Esophagus squamous epithelium (tissue), 5 donors: Measurements from ENCODE around the gene KCNMA1. TPM values are rescaled to one million over a fixed set of nuclear protein-coding genes. Genes with fewer than 3 reads are reported as not detected.

Source experiments
- DNase-seq: peaks from one replicate; lab custom pipeline; 2025; lab: John Stamatoyannopoulos, UW
- H3K27ac ChIP-seq, 4 donors: fragments of 200-600 bp; sonication (generic); one replicate each; pipeline ENCODE4 v1.5.1; 2016 to 2019; ENCODE audit warnings: mild to moderate bottlenecking in 1 of 4
- H3K27me3 ChIP-seq, 4 donors: fragments of 200-600 bp; sonication (generic); 1 replicate in 3 of 4; 2 replicates in 1 of 4; pipeline versions ENCODE4 v1.5.1 to v1.6.0; 2017 to 2021; ENCODE audit warnings: antibody characterized with exemption in 1 of 4
- H3K36me3 ChIP-seq, 3 donors: fragments of 200-600 bp; sonication (generic); one replicate each; pipeline ENCODE4 v1.5.1; 2016 to 2019
- H3K4me1 ChIP-seq, 3 donors: fragments of 200-600 bp; sonication (generic); one replicate each; pipeline ENCODE4 v1.5.1; 2017 to 2019
- H3K4me3 ChIP-seq, 4 donors: fragments of 200-600 bp; sonication (generic); 1 replicate in 3 of 4; 2 replicates in 1 of 4; pipeline ENCODE4 v1.5.1; 2016 to 2019; ENCODE audit warnings: mild to moderate bottlenecking in 2 of 4, moderate library complexity in 1 of 4
- H3K9me3 ChIP-seq, 3 donors: fragments of 200-600 bp; sonication (generic); one replicate each; pipeline ENCODE4 v1.5.1; 2016 to 2019
- CTCF ChIP-seq, 6 experiments: fragments of 450-650 bp in 4 of 6; fragments of 200-600 bp in 2 of 6; sonication (generic) in 2 of 6; IDR thresholded peaks; one replicate each; pipeline ENCODE4 v1.5.1; 2016 to 2019; ENCODE audit warnings: antibody characterized with exemption in 6 of 6, mild to moderate bottlenecking in 4 of 6, moderate library complexity in 4 of 6
- POLR2A ChIP-seq, 4 donors: fragments of 450-650 bp; IDR thresholded peaks; one replicate each; pipeline ENCODE4 v1.6.1; 2017; ENCODE audit warnings: antibody characterized with exemption in 4 of 4, mild to moderate bottlenecking in 4 of 4, moderate library complexity in 3 of 4
- WGBS, 2 donors: methylation state at CpG; one replicate each; pipeline ENCODE4 v1.1.5; 2018; 5-methylcytosine and 5-hydroxymethylcytosine counted together
- intact Hi-C: fragments of 100-400 bp; cut with DNase I; formaldehyde crosslinking; loops from one replicate; pipeline ENCODE4 v1.15.0; 2022
- total RNA-seq, 4 donors: library from RNA; depleted of rRNA; stranded (reverse); fragments of >200 nt; gene quantifications; one replicate each; pipeline ENCODE4 v1.1.0, GENCODE V29; 2016
- donor health status: DM: yes; HTN: yes; CAD: no.

KCNMA1 gene
- total RNA-seq, 4 donors from 2014 or later = 7.5 to 74.2 (median 18.0) TPM

- H3K9me3 ChIP-seq = no peaks in the 10 kb centered on the region
- DNase-seq = no peak
- H3K27ac ChIP-seq = no peak overlapping the region
- 50 to 75% methylated on average over 1 of the region's 1 CpG for WGBS, 2 donors
- H3K27me3 ChIP-seq = no peaks in the 10 kb centered on the region
- no peak overlapping the region for H3K4me3 ChIP-seq
- H3K4me1 ChIP-seq = no peaks in the 10 kb centered on the region
- no peak for TF ChIP-seq CTCF (IDR thresholded peaks at IDR 0.05)
- no peak for TF ChIP-seq POLR2A (IDR thresholded peaks at IDR 0.05)
- intact Hi-C loops = no loop called here
- no peaks in the 10 kb centered on the region for H3K36me3 ChIP-seq
Observed at GRCh38 chr10:77152256-77152655, 485.4 kb downstream of the KCNMA1 start.

GRCh38 chr10:77151408-77151807 lies 486.2 kb downstream of the KCNMA1 start:
- 71 to 100% methylated on average over 1 of the region's 1 CpG for WGBS, 2 donors
- Histone ChIP-seq H3K27me3 (no peaks in the 10 kb centered on the region), H3K4me3 (no peak overlapping the region), H3K27ac (no peak overlapping the region), H3K9me3 (no peaks in the 10 kb centered on the region), H3K4me1 (no peaks in the 10 kb centered on the region), H3K36me3 (no peaks in the 10 kb centered on the region)
- no peak for DNase-seq
- intact Hi-C loops = no loop called here
- TF ChIP-seq CTCF (IDR thresholded peaks at IDR 0.05) = no peak

- DNase-seq = no peak
- Histone ChIP-seq H3K4me3 (no peak overlapping the region), H3K9me3 (no peaks in the 10 kb centered on the region), H3K27ac (no peak overlapping the region), H3K36me3 (no peaks in the 10 kb centered on the region), H3K27me3 (no peaks in the 10 kb centered on the region), H3K4me1 (no peaks in the 10 kb centered on the region)
- WGBS, 2 donors = 82 to 90% methylated on average over 2 of the region's 2 CpGs
- intact Hi-C loops = no loop called here
- TF ChIP-seq POLR2A (IDR thresholded peaks at IDR 0.05) = no peak
- no peak for TF ChIP-seq CTCF (IDR thresholded peaks at IDR 0.05)
Observed at GRCh38 chr10:77149706-77150105, 487.9 kb downstream of the KCNMA1 start.

GRCh38 chr10:77149001-77149400 lies 488.6 kb downstream of the KCNMA1 start:
- no peaks in the 10 kb centered on the region for H3K36me3 ChIP-seq
- intact Hi-C loops = no loop called here
- H3K27me3 ChIP-seq = no peaks in the 10 kb centered on the region
- TF ChIP-seq CTCF (IDR thresholded peaks at IDR 0.05) = no peak
- H3K4me1 ChIP-seq = no peaks in the 10 kb centered on the region
- no peak overlapping the region for H3K4me3 ChIP-seq
- 56 to 59% methylated on average over 4 of the region's 4 CpGs for WGBS, 2 donors
- DNase-seq = no peak
- H3K27ac ChIP-seq = no peak overlapping the region
- no peaks in the 10 kb centered on the region for H3K9me3 ChIP-seq

GRCh38 chr10:77147871-77148270 lies 489.7 kb downstream of the KCNMA1 start:
- DNase-seq = no peak
- H3K9me3 ChIP-seq = no peaks in the 10 kb centered on the region
- intact Hi-C loops = no loop called here

More at GRCh38 chr10:77147871-77148270, 489.7 kb downstream of the KCNMA1 start:
- Histone ChIP-seq H3K27ac (no peak overlapping the region), H3K27me3 (no peaks in the 10 kb centered on the region), H3K4me3 (no peak overlapping the region), H3K36me3 (no peaks in the 10 kb centered on the region), H3K4me1 (no peaks in the 10 kb centered on the region)
- 91 to 100% methylated on average over 1 of the region's 1 CpG for WGBS, 2 donors
- TF ChIP-seq CTCF (IDR thresholded peaks at IDR 0.05) = no peak
- TF ChIP-seq POLR2A (IDR thresholded peaks at IDR 0.05) = no peak
